SKM-1 treated with dmso at 0.1 percent for 144 hours (cell line): ENCODE results near the gene PABPN1L.

Experiments used
- DNase-seq: peaks from one replicate; lab custom pipeline; 2025; ENCODE audit not compliant: unreplicated experiment; lab: John Stamatoyannopoulos, UW

PABPN1L gene

GRCh38 chr16:88853325-88853941 is 13.0 kb downstream of the PABPN1L start:
- peak; percentile 64 for DNase-seq

GRCh38 chr16:88851616-88852015 is 14.8 kb downstream of the PABPN1L start:
- DNase-seq, result no peak

GRCh38 chr16:88850531-88851199 is 15.8 kb downstream of the PABPN1L start:
- no peak for DNase-seq

- DNase-seq, result no peak
These were observed 17.9 kb downstream of the PABPN1L start for GRCh38 chr16:88848557-88848956.

GRCh38 chr16:88847654-88848053 is 18.8 kb downstream of the PABPN1L start:
- DNase-seq, result no peak

- DNase-seq, result no peak
These were observed 20.4 kb downstream of the PABPN1L start for GRCh38 chr16:88846088-88846487.

- no peak for DNase-seq
These were observed 21.9 kb downstream of the PABPN1L start for GRCh38 chr16:88844419-88845036.

- no peak for DNase-seq
These were observed 23.2 kb downstream of the PABPN1L start for GRCh38 chr16:88843256-88843655.

GRCh38 chr16:88842806-88843205 is 23.7 kb downstream of the PABPN1L start:
- DNase-seq, result no peak

GRCh38 chr16:88842308-88842756 is 24.1 kb downstream of the PABPN1L start:
- no peak for DNase-seq

- no peak for DNase-seq
These were observed 24.7 kb downstream of the PABPN1L start for GRCh38 chr16:88841521-88842307.

- peak; percentile 52 for DNase-seq
These were observed 25.8 kb downstream of the PABPN1L start for GRCh38 chr16:88840600-88841215.

GRCh38 chr16:88839745-88840599 is 26.5 kb downstream of the PABPN1L start:
- DNase-seq, result peak; percentile 97

GRCh38 chr16:88839026-88839529 is 27.4 kb downstream of the PABPN1L start:
- DNase-seq, result no peak

- no peak for DNase-seq
These were observed 27.9 kb downstream of the PABPN1L start for GRCh38 chr16:88838566-88838965.

GRCh38 chr16:88837806-88838205 is 28.7 kb downstream of the PABPN1L start:
- DNase-seq, result no peak

GRCh38 chr16:88836791-88837190 is 29.7 kb downstream of the PABPN1L start:
- no peak for DNase-seq

- DNase-seq, result no peak
These were observed 30.6 kb downstream of the PABPN1L start for GRCh38 chr16:88835818-88836217.

GRCh38 chr16:88835383-88835782 is 31.1 kb downstream of the PABPN1L start:
- DNase-seq, result no peak

- no peak for DNase-seq
These were observed 31.8 kb downstream of the PABPN1L start for GRCh38 chr16:88834670-88835069.
